NCI-H1092 treated with DMSO at 0.1 percent for 48 hours (cell line): ENCODE data around the gene ZNF697.
A peak's percentile ranks its signal among the peaks of the same experiment; 100 is the strongest.
"Not testable (repeated sequence)": the region's sequence is repeated elsewhere in the genome, so short reads cannot be mapped to it uniquely, and the experiment has no call there.

Experiments used
- DNase-seq: peaks from one replicate; lab custom pipeline; 2025; lab: John Stamatoyannopoulos, UW

The ZNF697 gene

GRCh38 chr1:119602789-119603188, 45.3 kb downstream of the ZNF697 start:
- not testable (repeated sequence) for DNase-seq

- no peak for DNase-seq
These were observed 45.9 kb downstream of the ZNF697 start for GRCh38 chr1:119602169-119602568.

GRCh38 chr1:119600976-119601375, 47.1 kb downstream of the ZNF697 start:
- no peak for DNase-seq

- no peak for DNase-seq
These were observed 47.5 kb downstream of the ZNF697 start for GRCh38 chr1:119600561-119600960.

- DNase-seq, result no peak
These were observed 52.5 kb downstream of the ZNF697 start for GRCh38 chr1:119595606-119596005.

- DNase-seq, result no peak
These were observed 52.9 kb downstream of the ZNF697 start for GRCh38 chr1:119595168-119595567.

GRCh38 chr1:119594376-119594775, 53.7 kb downstream of the ZNF697 start:
- no peak for DNase-seq

- no peak for DNase-seq
These were observed 54.3 kb downstream of the ZNF697 start for GRCh38 chr1:119593805-119594204.

GRCh38 chr1:119590393-119590792, 57.7 kb downstream of the ZNF697 start:
- no peak for DNase-seq

GRCh38 chr1:119588621-119589020, 59.4 kb downstream of the ZNF697 start:
- DNase-seq, result no peak

- DNase-seq, result peak; percentile 64
These were observed 60.7 kb downstream of the ZNF697 start for GRCh38 chr1:119587341-119587740.

- DNase-seq, result not testable (repeated sequence)
These were observed 62.3 kb downstream of the ZNF697 start for GRCh38 chr1:119585801-119586200.

GRCh38 chr1:119582801-119583200, 65.3 kb downstream of the ZNF697 start:
- DNase-seq, result peak; percentile 34

GRCh38 chr1:119581076-119581475, 67.0 kb downstream of the ZNF697 start:
- not testable (repeated sequence) for DNase-seq

- DNase-seq, result no peak
These were observed 74.2 kb downstream of the ZNF697 start for GRCh38 chr1:119573886-119574285.

- not testable (repeated sequence) for DNase-seq
These were observed 78.0 kb downstream of the ZNF697 start for GRCh38 chr1:119569930-119570622.
